Tibial nerve (tissue), 4 donors: ENCODE measurements around the gene NADK. TPM values are rescaled to one million over a fixed set of nuclear protein-coding genes. Genes with fewer than 3 reads are reported as not detected.
A peak's percentile ranks its signal among the peaks of the same experiment; 100 is the strongest.

ENCODE experiments used
- DNase-seq, 2 donors: peaks; one replicate each; pipeline ENCODE4 v3.0.0-alpha.2; 2019; ENCODE audit warnings: low spot score in 2 of 2
- H3K27ac ChIP-seq, 4 donors: fragments of 200-600 bp; sonication (generic) in 3 of 4; one replicate each; pipeline ENCODE4 v1.5.1; 2017 to 2019; ENCODE audit warnings: mild to moderate bottlenecking in 1 of 4
- H3K27me3 ChIP-seq, 2 donors: fragments of 200-600 bp; sonication (generic) in 1 of 2; one replicate each; pipeline versions ENCODE4 v1.5.1 to v1.6.0; 2017 to 2019
- H3K36me3 ChIP-seq, 3 donors: fragments of 200-600 bp; sonication (generic); one replicate each; pipeline ENCODE4 v1.5.1; 2018 to 2019
- H3K4me1 ChIP-seq, 4 donors: fragments of 200-600 bp; sonication (generic) in 3 of 4; one replicate each; pipeline ENCODE4 v1.5.1; 2017 to 2019
- H3K4me3 ChIP-seq, 4 donors: fragments of 200-600 bp; sonication (generic) in 3 of 4; one replicate each; pipeline ENCODE4 v1.5.1; 2017 to 2019; ENCODE audit warnings: mild to moderate bottlenecking in 1 of 4, moderate library complexity in 1 of 4
- H3K9me3 ChIP-seq, 4 donors: fragments of 200-600 bp; sonication (generic) in 3 of 4; one replicate each; pipeline ENCODE4 v1.5.1; 2017 to 2019
- CTCF ChIP-seq, 5 experiments: fragments of 200-600 bp in 3 of 5; fragments of 450-650 bp in 2 of 5; sonication (generic) in 3 of 5; IDR thresholded peaks; one replicate each; pipeline ENCODE4 v1.5.1; 2016 to 2019; ENCODE audit warnings: antibody characterized with exemption in 5 of 5, mild to moderate bottlenecking in 3 of 5, moderate library complexity in 2 of 5
- EP300 ChIP-seq, 2 donors: sonication (generic); formaldehyde crosslinking; IDR thresholded peaks; one replicate each; pipeline ENCODE4 v1.6.1; 2017; ENCODE audit warnings: antibody characterized with exemption in 2 of 2, mild to moderate bottlenecking in 1 of 2
- POLR2A ChIP-seq, 2 donors: fragments of 450-650 bp; IDR thresholded peaks; one replicate each; pipeline ENCODE4 v1.6.1; 2017; ENCODE audit warnings: antibody characterized with exemption in 2 of 2, mild to moderate bottlenecking in 2 of 2, moderate library complexity in 2 of 2
- whole genome bisulfite sequencing, 2 donors: methylation state at CpG; one replicate each; pipeline ENCODE4 v1.1.5; 2018; 5-methylcytosine and 5-hydroxymethylcytosine counted together
- total RNA-seq, 4 donors: library from RNA; depleted of rRNA; stranded (reverse); fragments of >200 nt; gene quantifications; one replicate each; pipeline ENCODE4 v1.1.0, GENCODE V29; 2016

The NADK gene
- total RNA-seq, 4 donors from 2014 or later = 111 to 145 (median 119) TPM

DNA sequence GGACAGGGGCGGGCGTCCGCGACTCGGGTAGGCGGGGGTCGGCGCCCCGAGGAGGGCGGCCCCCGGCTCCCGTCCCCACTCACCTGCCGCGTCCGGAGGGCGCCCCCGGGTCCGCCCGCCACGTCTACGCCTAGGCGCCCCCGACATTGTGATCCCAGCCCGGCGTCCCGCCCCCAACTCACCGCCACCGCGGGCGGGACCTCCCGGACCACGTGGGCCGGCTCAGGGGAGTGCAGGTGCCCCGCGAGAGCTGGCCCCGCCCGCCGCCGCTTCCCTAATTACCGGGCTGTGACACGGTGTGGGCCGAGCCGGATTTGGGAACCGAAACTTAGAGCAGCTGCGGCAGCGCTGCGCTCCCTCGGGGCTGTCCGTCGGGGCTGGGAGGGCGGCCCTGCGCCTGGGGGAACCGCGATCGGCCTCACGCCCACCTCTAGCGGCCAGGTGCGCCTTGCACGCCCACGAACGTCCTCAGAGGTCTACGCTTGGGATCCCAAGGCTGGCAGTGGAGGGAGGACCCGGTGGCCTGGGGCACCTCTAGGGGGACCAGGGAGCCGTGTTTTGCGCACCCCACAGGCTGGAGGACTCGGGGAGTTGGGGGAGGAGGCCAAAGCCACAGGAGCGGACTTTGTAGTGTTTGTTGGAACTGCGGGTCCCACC, 521 bp upstream of the NADK start:
- peak; percentile 53 to 56 for DNase-seq
- TF ChIP-seq CTCF (IDR thresholded peaks at IDR 0.05) (peak in 2 of 5 experiments; percentile 11 to 25), EP300 (IDR thresholded peaks at IDR 0.05) (no peak), POLR2A (IDR thresholded peaks at IDR 0.05) (no peak)
- Histone ChIP-seq H3K9me3 (no peaks in the 10 kb centered on the region), H3K4me1 (peaks cover 0 to 93% (median 78%) of the 10 kb centered on the region in 4 donors), H3K27me3 (no peaks in the 10 kb centered on the region), H3K27ac (peak overlapping the region in 3 of 4 donors; percentile 84 to 96 (median 89)), H3K4me3 (peak overlapping the region; percentile 46 to 91 (median 66)), H3K36me3 (no peaks in the 10 kb centered on the region)
- 6 to 17% methylated on average over 2 to 35 of the region's 68 CpGs for WGBS, 2 donors

GRCh38 chr1:1777583-1777899, 729 bp downstream of the NADK start:
- Histone ChIP-seq H3K4me3 (peak overlapping the region; percentile 57 to 91 (median 75)), H3K27me3 (no peaks in the 10 kb centered on the region), H3K27ac (peak overlapping the region; percentile 65 to 96 (median 88)), H3K9me3 (no peaks in the 10 kb centered on the region), H3K36me3 (peaks cover 0 to 5% (median 0%) of the 10 kb centered on the region in 3 donors), H3K4me1 (peaks cover 0 to 81% (median 69%) of the 10 kb centered on the region in 4 donors)
- 1 to 3% methylated on average over 6 of the region's 6 CpGs for WGBS, 2 donors
- no peak for TF ChIP-seq POLR2A (IDR thresholded peaks at IDR 0.05)
- peak in 1 of 2 donors; percentile 73 for TF ChIP-seq EP300 (IDR thresholded peaks at IDR 0.05)
- TF ChIP-seq CTCF (IDR thresholded peaks at IDR 0.05) = no peak
- peak; percentile 32 to 57 for DNase-seq

- no peak for DNase-seq
- Histone ChIP-seq H3K36me3 (peaks cover 0 to 11% (median 0%) of the 10 kb centered on the region in 3 donors), H3K4me1 (peaks cover 0 to 74% (median 63%) of the 10 kb centered on the region in 4 donors), H3K27ac (peak overlapping the region in 3 of 4 donors; percentile 88 to 96 (median 89)), H3K27me3 (no peaks in the 10 kb centered on the region), H3K4me3 (peak overlapping the region; percentile 57 to 91 (median 75)), H3K9me3 (no peaks in the 10 kb centered on the region)
- WGBS, 2 donors = 58 to 59% methylated on average over 9 of the region's 9 CpGs
- no peak for TF ChIP-seq CTCF (IDR thresholded peaks at IDR 0.05)
- TF ChIP-seq POLR2A (IDR thresholded peaks at IDR 0.05) = no peak
- no peak for TF ChIP-seq EP300 (IDR thresholded peaks at IDR 0.05)
Observed at GRCh38 chr1:1776672-1777582, 1.3 kb downstream of the NADK start.

DNA sequence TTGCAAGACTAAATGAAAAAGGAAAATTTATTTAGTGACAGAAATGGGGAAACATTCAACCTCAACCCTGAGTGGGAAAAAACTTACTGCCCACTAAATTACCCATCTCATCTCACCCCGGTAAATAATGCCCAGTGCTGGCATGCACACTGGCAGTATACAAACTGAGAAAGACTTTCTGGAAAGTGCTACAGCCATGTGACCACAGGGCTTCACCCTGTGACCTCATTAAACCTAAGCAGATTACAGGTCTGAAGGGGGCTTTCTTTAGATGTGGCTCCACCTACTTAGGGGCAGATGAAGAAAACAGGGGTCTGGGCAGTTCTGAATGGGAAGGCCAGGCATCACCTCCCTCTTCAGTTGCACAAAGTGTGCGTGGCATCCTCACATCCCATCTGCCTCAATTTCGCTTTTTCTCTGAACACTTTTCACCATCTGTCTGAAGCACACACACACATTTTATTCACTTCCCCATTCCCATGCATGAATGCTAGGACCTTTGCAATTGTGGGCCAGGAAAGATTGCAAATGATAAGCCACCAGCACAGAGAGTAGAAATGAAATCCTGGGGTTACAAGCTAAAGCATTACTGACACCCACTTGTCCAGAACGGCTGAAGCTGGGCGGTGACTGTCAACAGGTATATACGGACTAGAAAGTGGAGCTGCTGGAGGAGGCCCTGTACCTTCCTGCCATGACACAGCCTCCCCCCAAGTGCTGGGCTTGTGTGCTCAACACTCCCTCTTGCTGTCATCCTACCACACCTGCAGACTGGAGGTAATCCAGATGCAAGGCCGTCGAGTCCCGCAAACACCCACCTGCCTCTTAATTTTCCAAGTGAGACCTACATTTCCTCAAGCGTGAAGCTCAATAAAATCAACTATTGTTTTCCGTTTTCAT, 2.7 kb downstream of the NADK start:
- H3K36me3 ChIP-seq = peaks cover 0 to 25% (median 0%) of the 10 kb centered on the region in 3 donors
- no peak for TF ChIP-seq CTCF (IDR thresholded peaks at IDR 0.05)
- no peak for TF ChIP-seq EP300 (IDR thresholded peaks at IDR 0.05)
- no peak for TF ChIP-seq POLR2A (IDR thresholded peaks at IDR 0.05)
- DNase-seq = no peak
- peaks cover 0 to 13% (median 0%) of the 10 kb centered on the region in 4 donors for H3K9me3 ChIP-seq
- H3K4me1 ChIP-seq = peaks cover 0 to 61% (median 49%) of the 10 kb centered on the region in 4 donors
- H3K4me3 ChIP-seq = no peak overlapping the region
- H3K27ac ChIP-seq = peak overlapping the region in 2 of 4 donors; percentile 88 to 96
- WGBS, 2 donors = 58 to 61% methylated on average over 11 of the region's 11 CpGs
- no peaks in the 10 kb centered on the region for H3K27me3 ChIP-seq
